HepG2 (cell line): ENCODE data around the gene ITPR1. TPM values are rescaled to one million over a fixed set of nuclear protein-coding genes. Genes with fewer than 3 reads are reported as not detected.

Source experiments
- ATF7 ChIP-seq, 2 experiments: fragments of 450-650 bp in 1 of 2; sonication (generic) in 1 of 2; formaldehyde crosslinking in 1 of 2; IDR thresholded peaks; 2 replicates each; pipeline versions ENCODE4 v1.4.0 to v1.6.1; 2016 to 2020; ENCODE audit warnings: antibody characterized with exemption in 1 of 2, mild to moderate bottlenecking in 1 of 2, missing genetic modification reagents in 1 of 2
- BCLAF1 ChIP-seq: fragments of 450-650 bp; IDR thresholded peaks from 2 replicates; pipeline ENCODE4 v1.6.1; 2017; ENCODE audit warnings: mild to moderate bottlenecking
- ETV5 ChIP-seq: IDR thresholded peaks from 2 replicates; pipeline ENCODE4 v1.6.1; 2018; ENCODE audit warnings: missing biosample characterization, missing genetic modification reagents, inconsistent platforms, borderline replicate concordance
- HNF4G ChIP-seq, 2 experiments: sonication (generic) in 1 of 2; formaldehyde crosslinking in 1 of 2; IDR thresholded peaks; 2 replicates each; pipeline versions ENCODE4 v1.4.0 to v1.6.1; 2011 to 2020; ENCODE audit warnings: borderline replicate concordance in 2 of 2, low read depth in 2 of 2, mild to moderate bottlenecking in 2 of 2, low read length in 1 of 2, missing genetic modification reagents in 1 of 2, moderate library complexity in 1 of 2
- MLXIP ChIP-seq: sonication (generic); formaldehyde crosslinking; IDR thresholded peaks from 2 replicates; pipeline ENCODE4 v1.9.0; 2021; ENCODE audit warnings: missing genetic modification reagents, borderline replicate concordance
- NAIF1 ChIP-seq: sonication (generic); formaldehyde crosslinking; IDR thresholded peaks from 2 replicates; pipeline ENCODE4 v1.5.0; 2020; ENCODE audit warnings: mild to moderate bottlenecking, missing genetic modification reagents, borderline replicate concordance
- NKX3-1 ChIP-seq: sonication (generic); formaldehyde crosslinking; IDR thresholded peaks from 2 replicates; pipeline ENCODE4 v1.5.0; 2020; ENCODE audit warnings: missing genetic modification reagents
- SIX4 ChIP-seq: sonication (generic); formaldehyde crosslinking; IDR thresholded peaks from 2 replicates; pipeline ENCODE4 v1.4.0; 2020; ENCODE audit warnings: missing genetic modification reagents
- THAP9 ChIP-seq: sonication (generic); formaldehyde crosslinking; IDR thresholded peaks from 2 replicates; pipeline ENCODE4; 2020; ENCODE audit warnings: missing genetic modification reagents, mild to moderate bottlenecking, borderline replicate concordance
- TMF1 ChIP-seq: sonication (generic); formaldehyde crosslinking; IDR thresholded peaks from 2 replicates; pipeline ENCODE4 v1.8.1; 2022; ENCODE audit warnings: low read depth, missing genetic modification reagents
- ZNF235 ChIP-seq: sonication (generic); formaldehyde crosslinking; IDR thresholded peaks from 2 replicates; pipeline ENCODE4 v1.8.1; 2023; ENCODE audit warnings: mild to moderate bottlenecking, missing genetic modification reagents, borderline replicate concordance
- ZNF260 ChIP-seq: sonication (generic); formaldehyde crosslinking; IDR thresholded peaks from 2 replicates; pipeline ENCODE4 v1.4.0; 2020; ENCODE audit warnings: missing genetic modification reagents, low read depth, mild to moderate bottlenecking, borderline replicate concordance
- ZNF275 ChIP-seq: sonication (generic); formaldehyde crosslinking; IDR thresholded peaks from 2 replicates; pipeline ENCODE4 v1.8.0; 2022; ENCODE audit warnings: missing genetic modification reagents, mild to moderate bottlenecking, inconsistent platforms, borderline replicate concordance
- ZNF33A ChIP-seq: sonication (generic); formaldehyde crosslinking; IDR thresholded peaks from 2 replicates; pipeline ENCODE4 v1.5.1; 2020; ENCODE audit warnings: missing genetic modification reagents, mild to moderate bottlenecking, moderate library complexity, borderline replicate concordance
- ZNF660 ChIP-seq: sonication (generic); formaldehyde crosslinking; IDR thresholded peaks from 2 replicates; pipeline ENCODE4 v1.5.1; 2020; ENCODE audit warnings: mild to moderate bottlenecking, low read depth, missing genetic modification reagents, borderline replicate concordance
- ZNF674 ChIP-seq: sonication (generic); formaldehyde crosslinking; IDR thresholded peaks from 2 replicates; pipeline ENCODE4 v1.5.0; 2020; ENCODE audit warnings: low read depth, mild to moderate bottlenecking, missing genetic modification reagents
- polyA plus RNA-seq, 8 experiments: library from polyadenylated mRNA; depleted of rRNA in 3 of 8; stranded (reverse) in 7 of 8; unstranded in 1 of 8; fragments of >200 nt; fragmentation: Illumina TruSeq in 4 of 8; extraction: Trizol in 4 of 8; gene quantifications; 2 replicates each; pipeline versions ENCODE4 v1.2.1 to v1.2.3, GENCODE V29; 2011 to 2016; ENCODE audit warnings: low read depth in 4 of 8, missing spikeins in 1 of 8, mixed read lengths in 1 of 8; ENCODE audit not compliant: insufficient read depth in 1 of 8
- total RNA-seq, 5 experiments: library from RNA; depleted of rRNA; stranded (reverse); fragments of >200 nt; fragmentation: Illumina TruSeq; extraction: Trizol; gene quantifications; 2 replicates each; pipeline ENCODE4 v1.2.3, GENCODE V29; 2016; ENCODE audit warnings: low read depth in 1 of 5

ITPR1 gene
- total and polyA plus RNA-seq, 2 of the 13 experiments (the other 11 are each of a cell fraction or from before 2014, with no cell fraction given): 10.0 to 11.4 TPM

- no peak for TF ChIP-seq BCLAF1
- peak; percentile 44; the same call in 1 of the 2 replicates for TF ChIP-seq ETV5 (CRISPR knock-in tag)
- peak; percentile 66; the same call in 1 of the 2 replicates for TF ChIP-seq HNF4G (IDR thresholded peaks at IDR 0.05; ENCODE audit: borderline replicate concordance, low read depth, low read length)
- TF ChIP-seq HNF4G (CRISPR knock-in tag; IDR thresholded peaks at IDR 0.05; ENCODE audit: borderline replicate concordance, low read depth): no peak
- TF ChIP-seq ZNF660: no peak
- peak; percentile 78; the same call in 1 of the 2 replicates for TF ChIP-seq NAIF1 (CRISPR knock-in tag)
- peak; percentile 50; the same call in 1 of the 2 replicates for TF ChIP-seq SIX4 (CRISPR knock-in tag)
- 0 out of 2 replicates have a peak, but pooled peaks have one; percentile 42 for TF ChIP-seq ZNF33A (CRISPR knock-in tag)
- no peak for TF ChIP-seq ATF7 (IDR thresholded peaks at IDR 0.05)
- TF ChIP-seq ATF7 (CRISPR knock-in tag; IDR thresholded peaks at IDR 0.05): peak; percentile 38; the same call in 1 of the 2 replicates
- TF ChIP-seq NKX3-1 (CRISPR knock-in tag): peak; percentile 86
- peak; percentile 91 for TF ChIP-seq ZNF275 (CRISPR knock-in tag)
- no peak for TF ChIP-seq ZNF260 (CRISPR knock-in tag)
- TF ChIP-seq MLXIP (CRISPR knock-in tag): no peak
- peak; percentile 74; the same call in 1 of the 2 replicates for TF ChIP-seq THAP9
- peak; percentile 56; the same call in 1 of the 2 replicates for TF ChIP-seq TMF1 (CRISPR knock-in tag)
- no peak for TF ChIP-seq ZNF674 (CRISPR knock-in tag)
- TF ChIP-seq ZNF235 (CRISPR knock-in tag): peak; percentile 46; the same call in 1 of the 2 replicates
Measured at GRCh38 chr3:4466741-4467521, 26.2 kb upstream of the ITPR1 start, which contains the start of gene SUMF1 (continued).
